Coronary artery (tissue), 2 donors: ENCODE results near the gene JAGN1.

Experiments
- DNase-seq: peaks from one replicate; pipeline ENCODE4 v3.0.0-alpha.2; 2017; ENCODE audit warnings: low spot score
- H3K27ac ChIP-seq, 2 donors: fragments of 200-600 bp; sonication (generic); one replicate each; pipeline ENCODE4 v1.5.1; 2016 to 2019
- H3K4me3 ChIP-seq: fragments of 200-600 bp; sonication (generic); 2 replicates; pipeline ENCODE4 v1.5.1; 2016; ENCODE audit warnings: mild to moderate bottlenecking, moderate library complexity
- TF ChIP-seq, protein P1 (sequence below): fragments of 200-600 bp; sonication (generic); IDR thresholded peaks from one replicate; pipeline ENCODE4 v1.5.1; 2019; ENCODE audit warnings: antibody characterized with exemption

Gene JAGN1

DNA sequence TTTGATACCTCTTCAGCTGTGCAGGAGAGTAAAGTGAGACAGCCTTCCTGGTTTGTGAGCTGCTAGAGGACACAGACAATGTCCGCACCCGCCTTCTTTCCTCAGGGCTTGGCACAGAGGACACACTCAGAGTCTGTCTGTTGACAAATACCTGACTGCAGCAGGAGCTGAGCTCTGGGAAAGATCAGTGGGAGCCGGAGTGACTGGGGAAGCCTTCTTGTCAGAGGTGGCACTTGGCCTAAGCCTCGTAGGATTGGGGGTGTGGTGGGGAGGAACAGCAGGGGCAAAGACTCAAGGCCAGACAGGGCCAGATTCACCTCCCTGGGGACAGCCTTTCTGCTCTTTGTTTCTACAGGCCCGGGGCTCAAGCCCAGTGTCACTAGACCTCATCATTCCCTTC is 23.2 kb downstream of the JAGN1 start:
- H3K27ac ChIP-seq: peak overlapping the region; percentile 80 to 92
- TF ChIP-seq, protein P1, sequence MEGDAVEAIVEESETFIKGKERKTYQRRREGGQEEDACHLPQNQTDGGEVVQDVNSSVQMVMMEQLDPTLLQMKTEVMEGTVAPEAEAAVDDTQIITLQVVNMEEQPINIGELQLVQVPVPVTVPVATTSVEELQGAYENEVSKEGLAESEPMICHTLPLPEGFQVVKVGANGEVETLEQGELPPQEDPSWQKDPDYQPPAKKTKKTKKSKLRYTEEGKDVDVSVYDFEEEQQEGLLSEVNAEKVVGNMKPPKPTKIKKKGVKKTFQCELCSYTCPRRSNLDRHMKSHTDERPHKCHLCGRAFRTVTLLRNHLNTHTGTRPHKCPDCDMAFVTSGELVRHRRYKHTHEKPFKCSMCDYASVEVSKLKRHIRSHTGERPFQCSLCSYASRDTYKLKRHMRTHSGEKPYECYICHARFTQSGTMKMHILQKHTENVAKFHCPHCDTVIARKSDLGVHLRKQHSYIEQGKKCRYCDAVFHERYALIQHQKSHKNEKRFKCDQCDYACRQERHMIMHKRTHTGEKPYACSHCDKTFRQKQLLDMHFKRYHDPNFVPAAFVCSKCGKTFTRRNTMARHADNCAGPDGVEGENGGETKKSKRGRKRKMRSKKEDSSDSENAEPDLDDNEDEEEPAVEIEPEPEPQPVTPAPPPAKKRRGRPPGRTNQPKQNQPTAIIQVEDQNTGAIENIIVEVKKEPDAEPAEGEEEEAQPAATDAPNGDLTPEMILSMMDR: no peak
- no peak overlapping the region for H3K4me3 ChIP-seq
- DNase-seq: no peak

DNA sequence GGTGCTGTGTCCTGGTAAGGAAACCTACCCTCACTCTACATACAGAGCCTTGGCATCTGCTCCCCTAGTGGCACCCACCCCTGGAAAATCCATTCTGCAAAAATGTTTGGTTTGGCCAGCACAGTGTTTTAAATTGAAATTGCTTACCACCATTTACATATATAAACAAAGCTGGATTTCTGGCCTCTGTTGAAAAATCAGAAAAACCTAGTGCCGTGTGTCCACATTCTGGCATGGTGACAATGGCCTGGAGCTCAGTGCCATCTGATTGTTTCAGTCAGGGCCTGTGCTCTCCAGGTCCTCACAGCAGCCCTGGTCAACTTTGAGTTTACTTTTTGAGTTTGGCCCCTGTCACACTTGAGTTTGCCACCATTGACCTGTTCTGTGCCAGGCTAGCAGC is 23.6 kb downstream of the JAGN1 start:
- no peak for DNase-seq
- peak overlapping the region; percentile 80 to 92 for H3K27ac ChIP-seq
- no peak overlapping the region for H3K4me3 ChIP-seq
- TF ChIP-seq, protein P1: no peak

DNA sequence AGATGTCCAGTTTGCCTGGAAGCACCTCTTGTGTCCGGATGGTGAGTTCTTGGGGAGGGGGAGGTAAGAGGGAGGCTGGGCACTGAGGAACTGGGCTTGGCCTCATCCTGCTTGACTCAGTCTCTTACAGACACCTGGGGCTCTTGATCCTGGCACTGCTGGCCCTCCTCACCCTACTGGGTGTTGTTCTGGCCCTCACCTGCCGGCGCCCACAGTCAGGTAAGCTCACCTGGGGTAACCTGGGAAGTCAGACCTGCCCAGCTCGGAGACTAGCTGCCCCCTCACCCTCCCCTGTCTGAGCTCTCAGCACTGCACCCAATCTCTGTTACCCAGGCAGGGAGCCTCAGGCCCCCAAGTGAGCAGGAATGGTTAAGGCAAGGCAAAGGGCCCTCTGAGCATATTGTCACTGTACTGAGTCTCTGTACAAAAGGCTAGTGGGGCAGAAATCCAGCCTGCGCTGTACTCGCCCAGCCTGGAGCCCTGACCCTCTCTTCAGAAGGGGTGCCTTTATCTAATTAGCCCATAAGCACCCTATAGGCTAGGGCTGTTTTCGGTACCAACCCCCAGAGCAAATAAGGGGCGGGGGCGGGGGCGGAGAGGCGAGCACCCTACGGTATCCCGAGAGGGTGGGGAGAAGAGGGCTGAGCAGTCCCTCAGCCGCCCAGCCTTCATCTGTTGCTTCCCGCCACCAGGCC is 24.3 kb downstream of the JAGN1 start:
- TF ChIP-seq, protein P1: no peak
- Histone ChIP-seq H3K27ac (peak overlapping the region; percentile 80 to 92), H3K4me3 (peak overlapping the region; percentile 79)
- peak; percentile 81 for DNase-seq

DNA sequence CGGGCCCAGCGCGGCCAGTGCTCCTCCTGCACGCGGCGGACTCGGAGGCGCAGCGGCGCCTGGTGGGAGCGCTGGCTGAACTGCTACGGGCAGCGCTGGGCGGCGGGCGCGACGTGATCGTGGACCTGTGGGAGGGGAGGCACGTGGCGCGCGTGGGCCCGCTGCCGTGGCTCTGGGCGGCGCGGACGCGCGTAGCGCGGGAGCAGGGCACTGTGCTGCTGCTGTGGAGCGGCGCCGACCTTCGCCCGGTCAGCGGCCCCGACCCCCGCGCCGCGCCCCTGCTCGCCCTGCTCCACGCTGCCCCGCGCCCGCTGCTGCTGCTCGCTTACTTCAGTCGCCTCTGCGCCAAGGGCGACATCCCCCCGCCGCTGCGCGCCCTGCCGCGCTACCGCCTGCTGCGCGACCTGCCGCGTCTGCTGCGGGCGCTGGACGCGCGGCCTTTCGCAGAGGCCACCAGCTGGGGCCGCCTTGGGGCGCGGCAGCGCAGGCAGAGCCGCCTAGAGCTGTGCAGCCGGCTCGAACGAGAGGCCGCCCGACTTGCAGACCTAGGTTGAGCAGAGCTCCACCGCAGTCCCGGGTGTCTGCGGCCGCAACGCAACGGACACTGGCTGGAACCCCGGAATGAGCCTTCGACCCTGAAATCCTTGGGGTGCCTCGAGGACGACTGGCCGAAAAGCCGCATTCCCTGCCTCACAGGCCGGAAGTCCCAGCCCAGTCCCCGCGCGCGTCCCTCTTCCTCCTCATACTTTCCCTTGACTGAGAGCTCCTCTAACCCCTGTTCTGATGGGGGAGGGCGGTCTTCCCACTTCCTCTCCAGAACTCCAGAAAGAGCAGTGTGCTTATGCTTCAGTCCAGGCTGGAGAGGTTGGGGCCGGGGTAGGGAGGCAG is 25.1 kb downstream of the JAGN1 start:
- peak overlapping the region; percentile 79 for H3K4me3 ChIP-seq
- peak; percentile 83 for DNase-seq
- peak overlapping the region; percentile 80 to 92 for H3K27ac ChIP-seq
- TF ChIP-seq, protein P1: peak; percentile 31

DNA sequence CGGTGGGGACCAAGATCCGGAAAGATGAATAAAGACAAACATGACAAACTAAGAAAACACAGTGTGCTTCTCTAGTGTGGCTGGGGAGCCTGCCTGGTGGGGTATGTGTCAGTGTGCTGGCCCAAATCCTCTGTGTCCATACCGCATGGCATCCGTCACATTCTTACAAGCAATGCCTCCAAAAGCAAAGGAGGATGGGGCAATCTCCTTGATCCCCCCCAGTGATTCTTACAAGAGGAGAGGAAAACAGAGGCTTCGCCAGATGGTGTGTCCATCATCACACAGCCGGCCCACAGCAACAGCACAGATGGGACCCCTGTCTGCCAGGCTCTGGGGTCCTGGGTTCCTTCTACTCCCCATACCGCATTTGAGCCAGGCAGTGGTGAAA is 25.9 kb downstream of the JAGN1 start:
- TF ChIP-seq, protein P1: no peak
- no peak for DNase-seq
- Histone ChIP-seq H3K4me3 (peak overlapping the region; percentile 79), H3K27ac (peak overlapping the region; percentile 80 to 92)

DNA sequence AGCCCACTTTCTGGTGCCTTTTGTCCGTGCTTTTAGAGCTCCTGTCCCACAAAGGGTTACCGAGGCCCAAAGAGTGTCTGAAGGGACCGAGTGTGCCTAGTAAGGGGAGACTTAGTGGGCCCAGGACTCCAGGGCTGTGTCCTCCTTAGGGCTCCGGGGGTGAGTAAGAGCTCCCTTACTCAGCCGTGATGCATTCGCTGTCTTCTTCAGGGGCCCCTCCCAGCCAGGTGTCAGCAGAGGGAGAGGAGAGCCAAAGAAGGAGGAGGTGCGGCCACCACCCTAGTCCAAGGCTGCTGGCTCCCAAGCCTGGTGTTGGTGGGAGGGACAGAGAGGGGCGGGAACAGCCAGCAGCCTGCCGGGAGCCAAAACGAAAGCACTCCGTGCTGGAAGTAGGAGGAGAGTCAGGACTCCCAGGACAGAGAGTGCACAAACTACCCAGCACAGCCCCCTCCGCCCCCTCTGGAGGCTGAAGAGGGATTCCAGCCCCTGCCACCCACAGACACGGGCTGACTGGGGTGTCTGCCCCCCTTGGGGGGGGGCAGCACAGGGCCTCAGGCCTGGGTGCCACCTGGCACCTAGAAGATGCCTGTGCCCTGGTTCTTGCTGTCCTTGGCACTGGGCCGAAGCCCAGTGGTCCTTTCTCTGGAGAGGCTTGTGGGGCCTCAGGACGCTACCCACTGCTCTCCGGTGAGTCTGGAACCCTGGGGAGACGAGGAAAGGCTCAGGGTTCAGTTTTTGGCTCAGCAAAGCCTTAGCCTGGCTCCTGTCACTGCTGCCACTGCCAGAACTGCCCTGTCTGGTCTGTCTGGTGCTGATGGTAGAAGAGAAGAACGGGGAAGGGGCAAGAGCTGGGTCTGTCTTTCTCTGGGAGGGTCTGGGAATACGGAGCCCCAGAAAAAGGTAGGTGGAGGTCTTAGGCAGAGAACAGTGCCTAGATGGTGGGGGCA is 26.6 kb downstream of the JAGN1 start, which contains the start of gene IL17RC:
Gene IL17RC, plus strand, starts transcription at position 365 of the 947 bp plus-strand sequence. Its CDS starts 218 bp downstream, at position 583.
- TF ChIP-seq, protein P1: no peak
- H3K4me3 ChIP-seq: peak within 1 kb of the TSS; percentile 79
- H3K27ac ChIP-seq: peak within 1 kb of the TSS; percentile 80 to 92
- DNase-seq: peak; percentile 94
